Muscle of arm (tissue), 12 donors: ENCODE measurements around the gene THOC3. TPM values are rescaled to one million over a fixed set of nuclear protein-coding genes. Genes with fewer than 3 reads are reported as not detected.
"Not testable (repeated sequence)": the region's sequence is repeated elsewhere in the genome, so short reads cannot be mapped to it uniquely, and the experiment has no call there.

ENCODE experiments used
- DNase-seq: peaks from one replicate; pipeline ENCODE4 v3.0.0-alpha.2; 2013
- polyA plus RNA-seq, 12 donors: library from polyadenylated mRNA; unstranded; fragments of 120-200 nt; gene quantifications; one replicate each; pipeline ENCODE4 v1.2.1, GENCODE V29; 2013; ENCODE audit not compliant: insufficient read length in 12 of 12

THOC3 gene
- polyA plus RNA-seq, 12 donors = 14.5 to 46.6 (median 22.1) TPM; not detected in 1

DNA sequence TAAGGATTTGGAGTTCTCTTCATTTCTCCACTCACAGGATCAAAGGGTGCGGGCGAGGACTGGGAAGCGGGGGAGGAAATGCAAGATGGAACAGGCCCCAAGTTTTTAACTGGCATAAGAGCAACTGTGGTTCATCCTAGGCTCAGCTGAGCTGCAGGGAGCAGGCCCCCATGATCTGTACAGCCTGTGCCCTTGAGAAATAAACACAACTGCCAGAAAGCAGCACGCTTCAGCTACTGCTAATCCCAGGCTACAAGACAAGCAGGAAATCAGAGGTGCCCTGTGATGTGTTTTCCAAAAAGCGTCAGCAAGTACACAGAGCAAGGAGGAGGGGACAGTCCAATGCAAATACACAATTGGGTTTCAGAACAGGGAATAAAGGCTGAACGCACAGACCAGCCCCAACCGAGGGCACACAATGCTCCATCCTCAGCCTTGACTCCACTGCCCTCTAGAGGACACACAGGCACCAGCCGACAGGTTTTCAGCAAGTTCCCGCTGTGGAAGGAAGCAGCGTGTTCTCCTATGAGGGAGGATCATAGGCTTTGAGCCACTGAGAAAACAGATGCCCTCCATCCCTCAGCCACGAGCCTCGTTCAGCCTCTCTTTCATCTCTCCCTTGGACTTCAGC lies 16.7 kb downstream of the THOC3 start:
- not testable (repeated sequence) for DNase-seq

GRCh38 chr5:175948329-175949108 lies 19.6 kb downstream of the THOC3 start:
- DNase-seq = not testable (repeated sequence)

GRCh38 chr5:175943253-175943652 lies 24.9 kb downstream of the THOC3 start:
- not testable (repeated sequence) for DNase-seq

GRCh38 chr5:175940632-175941031 lies 27.5 kb downstream of the THOC3 start:
- not testable (repeated sequence) for DNase-seq

DNA sequence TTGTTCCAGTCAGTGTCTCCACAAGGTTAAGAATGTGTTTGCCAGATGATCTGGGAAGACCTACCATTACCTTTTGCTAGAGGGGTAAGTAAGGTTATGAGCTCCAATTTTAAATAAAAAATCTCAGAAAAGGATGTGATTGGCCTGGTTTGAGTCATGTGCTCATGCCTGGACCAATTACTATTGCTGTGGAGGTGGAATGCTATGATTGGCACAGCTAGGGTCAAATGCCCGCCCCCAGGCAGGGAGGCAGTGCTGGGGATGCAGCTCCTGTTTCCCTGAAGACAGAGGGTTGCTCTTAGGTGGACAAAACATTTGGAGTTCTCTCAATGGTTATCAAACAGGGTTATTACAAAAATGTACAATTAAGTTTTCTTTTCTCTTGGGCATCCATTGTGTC lies 29.6 kb downstream of the THOC3 start:
- not testable (repeated sequence) for DNase-seq

DNA sequence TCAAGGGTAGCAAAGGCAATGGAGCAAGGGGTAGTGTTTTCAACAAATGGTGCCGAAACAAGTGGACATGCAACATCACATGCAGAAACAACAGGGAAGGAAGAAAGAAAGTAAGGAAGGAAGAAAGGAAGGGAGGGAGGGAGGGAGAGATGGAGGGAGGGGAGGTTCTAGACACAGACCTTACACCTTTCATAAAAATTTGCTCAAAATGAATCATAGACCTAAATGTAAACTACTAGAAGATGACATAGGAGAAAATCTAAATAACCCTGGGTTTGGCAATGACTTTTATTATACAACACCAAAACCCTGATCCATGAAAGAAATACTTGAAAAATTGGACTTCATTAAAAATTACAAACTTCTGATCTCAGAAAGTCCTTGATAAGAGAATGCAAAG lies 39.4 kb downstream of the THOC3 start:
- not testable (repeated sequence) for DNase-seq

- DNase-seq = not testable (repeated sequence)
These were observed 43.0 kb downstream of the THOC3 start for GRCh38 chr5:175925106-175925505.

GRCh38 chr5:175922192-175922885 lies 45.8 kb downstream of the THOC3 start:
- no peak for DNase-seq

DNA sequence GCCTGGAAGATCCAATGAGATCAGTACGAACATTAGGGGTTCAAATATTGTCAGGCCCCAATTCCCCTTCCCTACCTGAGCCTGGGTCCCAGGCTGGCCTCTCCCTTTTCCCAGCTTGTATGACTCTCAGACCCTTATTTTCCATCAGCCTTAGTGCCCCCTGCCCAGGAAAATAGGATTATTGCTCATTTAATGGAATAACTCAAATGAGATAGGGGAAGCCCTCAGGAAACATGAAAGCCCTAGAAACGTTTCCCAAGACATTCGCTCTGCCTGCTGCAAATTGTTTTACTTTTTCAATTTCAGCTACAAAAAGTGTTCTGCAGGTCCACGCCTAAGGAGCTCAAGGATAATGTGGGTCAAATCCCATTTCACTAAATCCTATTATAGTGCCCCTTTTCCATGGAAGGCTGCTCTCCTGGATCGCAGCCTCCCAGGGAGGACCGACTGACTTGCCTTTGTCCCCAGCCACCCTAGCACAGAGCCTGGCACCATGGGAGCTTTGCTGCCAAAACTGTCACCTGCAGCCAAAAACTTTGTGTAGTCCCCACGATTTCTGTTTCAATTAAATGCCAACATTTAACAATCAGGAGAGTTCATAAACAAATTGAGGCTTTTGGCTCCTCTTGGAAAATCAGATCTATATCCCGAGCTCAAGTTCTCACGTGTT lies 46.9 kb downstream of the THOC3 start:
- no peak for DNase-seq

DNA sequence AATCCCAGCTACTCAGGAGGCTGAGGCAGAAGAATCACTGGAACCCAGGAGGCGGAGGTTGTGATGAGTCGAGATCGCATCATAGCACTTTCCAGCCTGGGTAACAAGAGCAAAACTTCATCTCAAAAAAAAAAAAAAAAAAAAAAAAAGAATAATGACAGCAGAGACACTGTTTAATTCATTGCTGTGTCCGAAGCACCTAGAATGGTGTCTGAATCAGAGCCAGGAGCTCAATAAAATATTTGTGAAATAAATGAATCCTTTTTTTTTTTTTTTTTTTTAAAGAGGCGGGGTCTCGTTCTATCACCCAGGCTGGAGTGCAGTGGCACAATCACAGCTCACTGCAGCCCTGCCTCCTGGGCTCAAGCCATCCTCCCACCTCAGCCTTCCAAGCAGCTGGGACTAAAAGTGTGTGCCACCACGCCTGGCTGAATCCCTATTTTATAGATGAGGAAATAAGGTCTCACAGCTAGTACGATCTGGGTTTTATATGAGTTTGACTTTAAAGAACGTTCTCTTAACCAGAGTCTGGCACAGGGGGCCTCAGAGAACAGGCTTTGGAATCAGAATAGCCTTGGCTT lies 47.8 kb downstream of the THOC3 start:
- DNase-seq = no peak

GRCh38 chr5:175915066-175916037 lies 52.8 kb downstream of the THOC3 start:
- DNase-seq = not testable (repeated sequence)

- DNase-seq = not testable (repeated sequence)
These were observed 54.1 kb downstream of the THOC3 start for GRCh38 chr5:175913835-175914672.

GRCh38 chr5:175910072-175910471 lies 58.0 kb downstream of the THOC3 start:
- DNase-seq = not testable (repeated sequence)

Other genes with a start within 250 kb of the THOC3 start
- gene CPLX2, start 96.7 kb downstream of the THOC3 start, polyA plus RNA-seq = under 1 TPM in 3 of 12 donors, not detected in 9; 0.11 to 0.29 (median 0.25) TPM